Parathyroid adenoma (tissue), 2 donors: ENCODE measurements around the gene EVPL.

Experiments used
- H2AFZ ChIP-seq: fragments of 300-600 bp; sonication (generic); one replicate; pipeline ENCODE4 v1.7.0; 2017; ENCODE audit warnings: antibody characterized with exemption, mild to moderate bottlenecking
- H3K27ac ChIP-seq: fragments of 300-600 bp; sonication (generic); one replicate; pipeline ENCODE4 v1.7.0; 2017
- H3K27me3 ChIP-seq: fragments of 300-600 bp; sonication (generic); one replicate; pipeline ENCODE4 v1.7.0; 2017; ENCODE audit warnings: low read length; ENCODE audit not compliant: control insufficient read depth, insufficient read depth
- H3K36me3 ChIP-seq: fragments of 300-600 bp; sonication (generic); one replicate; pipeline ENCODE4 v1.7.0; 2017; ENCODE audit warnings: low read length; ENCODE audit not compliant: control insufficient read depth, insufficient read depth
- H3K4me1 ChIP-seq: fragments of 300-600 bp; sonication (generic); one replicate; pipeline ENCODE4 v1.7.0; 2017; ENCODE audit warnings: control low read depth
- H3K4me2 ChIP-seq: fragments of 300-600 bp; sonication (generic); one replicate; pipeline ENCODE4 v1.7.0; 2017; ENCODE audit warnings: low read length
- H3K4me3 ChIP-seq: fragments of 300-600 bp; sonication (generic); one replicate; pipeline ENCODE4 v1.7.0; 2017; ENCODE audit warnings: low read depth, low read length
- H3K79me2 ChIP-seq: fragments of 300-600 bp; sonication (generic); one replicate; pipeline ENCODE4 v1.7.0; 2017; ENCODE audit warnings: control low read depth
- H3K9ac ChIP-seq: fragments of 300-600 bp; sonication (generic); one replicate; pipeline ENCODE4 v1.7.0; 2017; ENCODE audit warnings: mild to moderate bottlenecking
- H3K9me3 ChIP-seq: fragments of 300-600 bp; sonication (generic); one replicate; pipeline ENCODE4 v1.7.0; 2017; ENCODE audit warnings: low read length; ENCODE audit not compliant: control insufficient read depth
- CTCF ChIP-seq: fragments of 300-600 bp; sonication (generic); IDR thresholded peaks from one replicate; pipeline ENCODE4 v1.7.0; 2017; ENCODE audit warnings: antibody characterized with exemption, mild to moderate bottlenecking
- donor health status: primary hyperparathyroidism.

Gene EVPL

GRCh38 chr17:76056882-76057281 is 29.8 kb upstream of the EVPL start:
- no peaks in the 10 kb centered on the region for H3K9me3 ChIP-seq

GRCh38 chr17:76054112-76054476 is 27.0 kb upstream of the EVPL start:
- Histone ChIP-seq H3K9ac (no peak overlapping the region), H3K4me3 (no peak overlapping the region), H3K36me3 (no peaks in the 10 kb centered on the region), H3K4me2 (no peak overlapping the region), H3K79me2 (peaks cover 12% of the 10 kb centered on the region), H3K4me1 (peaks cover 6% of the 10 kb centered on the region), H3K27ac (no peak overlapping the region), H3K27me3 (no peaks in the 10 kb centered on the region), H3K9me3 (no peaks in the 10 kb centered on the region), H2AFZ (no peak overlapping the region)
- TF ChIP-seq CTCF: no peak

More at GRCh38 chr17:76056882-76057281, 29.8 kb upstream of the EVPL start:
- H2AFZ ChIP-seq: no peak overlapping the region
- TF ChIP-seq CTCF: no peak
- no peak overlapping the region for H3K27ac ChIP-seq
- peaks cover 12% of the 10 kb centered on the region for H3K79me2 ChIP-seq
- H3K27me3 ChIP-seq: no peaks in the 10 kb centered on the region
- no peak overlapping the region for H3K4me3 ChIP-seq
- H3K4me1 ChIP-seq: no peaks in the 10 kb centered on the region
- no peaks in the 10 kb centered on the region for H3K36me3 ChIP-seq
- H3K4me2 ChIP-seq: no peak overlapping the region
- H3K9ac ChIP-seq: no peak overlapping the region

- H3K4me1 ChIP-seq: peaks cover 6% of the 10 kb centered on the region
- no peaks in the 10 kb centered on the region for H3K27me3 ChIP-seq
- no peak overlapping the region for H3K4me2 ChIP-seq
- no peak overlapping the region for H3K27ac ChIP-seq
- peaks cover 8% of the 10 kb centered on the region for H3K79me2 ChIP-seq
- no peaks in the 10 kb centered on the region for H3K9me3 ChIP-seq
- H2AFZ ChIP-seq: no peak overlapping the region
- no peak overlapping the region for H3K9ac ChIP-seq
- H3K36me3 ChIP-seq: no peaks in the 10 kb centered on the region
- no peak overlapping the region for H3K4me3 ChIP-seq
- TF ChIP-seq CTCF: no peak
Observed at GRCh38 chr17:76053246-76054111, 26.4 kb upstream of the EVPL start.

GRCh38 chr17:76051561-76051960 is 24.5 kb upstream of the EVPL start:
- H3K36me3 ChIP-seq: no peaks in the 10 kb centered on the region

More at GRCh38 chr17:76051561-76051960, 24.5 kb upstream of the EVPL start:
- no peak overlapping the region for H3K27ac ChIP-seq
- no peak overlapping the region for H3K4me3 ChIP-seq
- peaks cover 14% of the 10 kb centered on the region for H3K4me1 ChIP-seq
- no peaks in the 10 kb centered on the region for H3K27me3 ChIP-seq
- H2AFZ ChIP-seq: no peak overlapping the region
- peaks cover 2% of the 10 kb centered on the region for H3K79me2 ChIP-seq
- H3K9ac ChIP-seq: no peak overlapping the region
- TF ChIP-seq CTCF: no peak
- peak overlapping the region; percentile 48 for H3K4me2 ChIP-seq
- H3K9me3 ChIP-seq: no peaks in the 10 kb centered on the region
